ENCODE data around the gene EFCAB11.
A peak's percentile ranks its signal among the peaks of the same experiment; 100 is the strongest.

EFCAB11 gene, protein sequence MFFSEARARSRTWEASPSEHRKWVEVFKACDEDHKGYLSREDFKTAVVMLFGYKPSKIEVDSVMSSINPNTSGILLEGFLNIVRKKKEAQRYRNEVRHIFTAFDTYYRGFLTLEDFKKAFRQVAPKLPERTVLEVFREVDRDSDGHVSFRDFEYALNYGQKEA

DNA sequence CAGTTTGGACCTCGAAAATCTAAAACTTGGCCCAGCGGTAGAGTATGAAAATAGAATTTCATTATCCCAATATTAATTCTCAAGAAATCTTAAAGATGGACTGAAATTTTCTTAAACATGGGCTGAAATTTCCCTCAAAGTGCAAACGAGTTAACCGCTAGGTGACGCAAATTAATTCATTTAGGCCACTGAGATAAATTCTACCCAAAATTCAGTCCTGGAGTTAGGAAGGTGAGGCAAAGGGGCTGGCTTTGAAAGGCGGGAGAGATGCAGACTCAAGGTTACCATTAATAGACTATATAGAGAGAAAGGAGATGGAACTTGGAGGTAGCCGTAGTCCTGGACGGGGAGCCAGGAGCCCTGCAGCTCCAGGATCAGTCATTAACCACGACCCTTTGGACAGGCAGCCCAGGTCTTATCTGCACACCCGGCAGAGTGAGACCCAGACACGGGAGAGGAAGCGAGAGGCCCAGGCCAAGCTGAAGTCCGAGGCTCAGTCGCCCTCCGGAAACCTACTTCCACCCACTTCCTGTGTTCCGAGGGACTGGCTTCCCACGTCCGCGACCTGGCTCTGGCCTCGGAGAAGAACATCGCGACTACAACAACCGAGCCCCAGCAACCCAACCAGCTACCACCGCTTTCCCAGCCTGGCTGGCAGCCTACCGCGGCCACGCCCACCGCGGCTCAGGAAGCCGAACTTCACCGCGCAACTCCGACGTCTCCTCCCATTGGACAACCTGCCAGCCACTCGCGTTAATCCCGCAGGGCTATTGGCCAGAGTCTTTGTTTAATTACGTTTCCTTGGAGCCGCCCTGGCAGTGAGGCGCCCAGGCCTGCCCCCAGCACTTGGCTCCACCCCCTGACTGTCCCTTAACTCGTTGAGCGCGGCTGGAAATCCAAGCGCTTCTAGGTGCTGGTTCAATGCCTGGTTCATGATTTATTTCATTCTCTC, at the start of gene EFCAB11:
TSS of gene EFCAB11 (minus strand) at position 661 of the 952 bp plus-strand sequence. CDS start at position 591, 70 bp downstream.
- peak within 1 kb of the TSS; percentile 82 for H3K4me3 ChIP-seq (ENCODE audit: low read depth, low read length)
- peak; percentile 91 for DNase-seq (ENCODE audit: low read depth)

DNA sequence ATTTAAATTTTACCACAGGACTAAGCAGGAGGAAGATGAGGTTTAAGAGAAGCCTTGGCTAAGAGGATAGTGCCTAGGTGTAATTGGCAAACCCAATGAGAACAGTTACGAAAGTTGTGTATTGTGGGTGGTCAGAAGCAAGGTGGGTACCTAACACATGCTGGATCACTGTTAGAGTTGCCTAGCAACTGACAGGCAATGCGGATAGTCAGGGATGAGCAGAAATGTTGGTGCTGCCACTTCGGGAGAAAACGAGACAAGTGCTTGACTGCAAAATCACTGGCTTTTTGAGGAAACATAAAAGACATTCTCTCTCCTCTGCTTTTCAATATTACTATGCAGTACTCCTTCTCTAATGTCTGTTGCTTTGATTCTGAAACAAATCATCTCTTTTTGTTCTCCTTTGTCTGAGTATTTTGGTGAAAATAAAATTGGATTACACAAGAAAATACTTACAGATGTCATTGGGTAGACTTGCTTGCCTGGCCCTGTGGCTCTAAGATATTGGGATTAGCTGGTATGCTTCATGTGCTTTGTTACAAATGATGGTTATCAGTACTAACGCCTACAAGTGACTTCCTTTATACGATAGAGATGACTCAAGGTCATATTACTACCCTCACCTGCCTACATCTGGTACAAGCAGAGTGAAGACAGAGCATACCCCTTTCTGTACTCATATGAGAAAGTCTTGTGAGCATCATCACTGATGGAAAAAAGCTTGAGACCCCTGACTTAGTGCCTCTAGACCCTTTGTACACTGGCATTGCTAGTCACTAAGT, 49.2 kb upstream of the EFCAB11 start:
- no peak for DNase-seq (ENCODE audit: low read depth)
- no peak overlapping the region for H3K4me3 ChIP-seq (ENCODE audit: low read depth, low read length)

DNA sequence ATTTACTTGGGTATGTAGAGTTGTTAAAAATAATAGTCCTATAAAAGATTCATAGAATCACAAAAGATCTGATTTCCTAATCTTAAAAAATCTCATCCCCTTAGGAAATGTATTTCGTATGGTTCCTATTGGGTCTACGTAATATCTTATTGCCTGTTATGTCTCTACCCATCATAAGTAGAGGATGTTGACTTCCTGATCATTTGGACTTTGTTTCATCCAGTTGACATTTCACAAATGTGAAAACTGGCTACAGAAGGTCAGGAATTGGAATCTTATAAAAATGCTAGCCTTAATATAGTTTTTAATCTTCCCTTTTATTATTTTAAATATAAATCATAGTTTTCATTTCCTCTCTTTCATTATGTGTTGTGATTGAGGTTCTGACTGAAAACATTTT, 46.4 kb upstream of the EFCAB11 start:
- no peak overlapping the region for H3K4me3 ChIP-seq (ENCODE audit: low read depth, low read length)
- DNase-seq (ENCODE audit: low read depth) = no peak

DNA sequence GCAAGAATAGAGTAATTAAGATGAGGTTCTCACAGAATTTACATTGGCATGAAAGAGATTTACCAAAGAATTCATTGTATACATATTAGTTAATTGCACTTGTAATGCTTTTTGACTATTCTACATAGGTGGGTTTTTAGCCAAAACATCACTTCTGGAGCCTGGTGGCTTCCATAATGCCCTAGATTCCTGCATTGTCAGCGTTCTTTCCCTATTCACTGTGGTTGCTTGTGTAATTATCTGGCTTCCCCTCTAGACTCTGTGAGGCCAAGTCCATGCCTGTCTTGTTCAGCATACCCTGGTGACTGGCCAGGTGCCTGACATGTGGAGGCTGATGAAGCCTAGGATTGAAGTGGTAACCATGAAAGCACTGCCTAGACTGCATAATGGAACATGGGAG, 42.4 kb upstream of the EFCAB11 start:
- H3K4me3 ChIP-seq (ENCODE audit: low read depth, low read length) = no peak overlapping the region

DNA sequence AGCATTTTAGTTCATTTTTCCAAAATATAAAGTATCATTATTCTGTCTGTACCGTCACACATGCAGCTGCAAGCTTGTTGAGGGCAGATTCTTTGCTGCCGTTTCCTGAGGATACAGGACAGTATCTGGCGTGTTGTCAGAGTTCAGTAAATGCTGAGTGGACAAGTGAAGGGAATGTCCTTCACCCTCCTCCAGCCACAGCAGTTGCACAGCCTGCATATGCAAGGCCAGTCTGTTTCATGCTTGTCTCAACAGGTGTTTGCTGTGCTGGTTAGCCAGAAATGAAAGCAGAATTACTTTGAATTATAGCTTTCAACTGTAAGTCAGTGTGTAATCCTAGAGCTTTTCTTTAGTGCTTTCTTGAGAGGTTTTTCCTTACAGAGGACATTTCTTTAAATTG, 37.7 kb upstream of the EFCAB11 start:
- no peak for DNase-seq (ENCODE audit: low read depth)

More for the DNA sequence above, 42.4 kb upstream of the EFCAB11 start:
- no peak for DNase-seq (ENCODE audit: low read depth)

DNA sequence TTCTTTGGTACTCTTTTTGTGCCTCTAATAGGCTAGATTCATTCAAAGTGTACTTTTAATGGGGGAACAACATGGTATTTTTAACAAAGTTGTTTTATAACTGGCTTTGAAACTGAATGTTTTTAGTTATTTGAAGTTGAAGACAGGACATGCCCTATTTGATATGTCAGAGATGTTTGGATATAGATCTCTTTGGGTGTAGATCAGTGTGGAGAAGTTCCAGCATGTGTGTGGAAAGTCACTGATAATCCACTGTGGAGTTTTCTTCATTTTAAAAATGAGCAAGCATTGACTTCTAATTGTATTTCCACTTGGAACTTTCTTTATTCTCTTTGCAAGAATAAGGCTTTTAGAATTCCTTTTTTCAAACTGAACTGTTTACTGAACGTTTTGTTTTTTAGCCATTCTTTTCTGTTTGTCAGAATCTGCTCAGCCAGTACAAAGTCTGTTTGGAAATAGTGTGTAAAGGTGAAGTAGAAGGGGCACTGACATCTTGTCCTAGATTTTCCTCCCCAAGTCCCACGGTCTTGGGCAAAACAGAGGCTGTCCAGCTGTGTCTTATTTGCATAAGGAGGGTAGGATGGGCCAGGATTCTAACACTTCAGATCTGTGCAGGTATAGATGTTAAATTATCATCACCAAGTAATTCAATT, 36.2 kb upstream of the EFCAB11 start:
- H3K4me3 ChIP-seq (ENCODE audit: low read depth, low read length) = no peak overlapping the region
- no peak for DNase-seq (ENCODE audit: low read depth)

More for the DNA sequence above, 37.7 kb upstream of the EFCAB11 start:
- H3K4me3 ChIP-seq (ENCODE audit: low read depth, low read length) = no peak overlapping the region

DNA sequence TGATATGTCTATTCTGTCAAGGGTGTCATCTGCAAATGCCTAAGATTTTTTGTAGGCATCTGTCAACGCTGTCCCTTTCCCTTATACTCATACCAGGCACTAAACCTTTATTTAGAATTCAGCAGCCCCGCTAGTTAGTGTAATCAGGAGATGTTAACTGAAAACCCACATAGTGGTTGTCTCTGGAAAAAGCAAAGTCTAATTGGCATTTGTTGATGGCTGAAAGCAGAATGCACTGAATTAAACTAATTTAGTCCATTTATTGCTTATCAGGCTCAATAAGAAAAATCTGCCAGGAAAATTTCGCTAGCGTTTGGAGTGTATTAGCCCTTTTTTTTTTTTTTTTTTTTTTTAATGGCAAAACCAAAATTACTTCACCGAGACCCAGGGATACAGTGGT, 35.7 kb upstream of the EFCAB11 start:
- DNase-seq (ENCODE audit: low read depth) = no peak
- H3K4me3 ChIP-seq (ENCODE audit: low read depth, low read length) = no peak overlapping the region

DNA sequence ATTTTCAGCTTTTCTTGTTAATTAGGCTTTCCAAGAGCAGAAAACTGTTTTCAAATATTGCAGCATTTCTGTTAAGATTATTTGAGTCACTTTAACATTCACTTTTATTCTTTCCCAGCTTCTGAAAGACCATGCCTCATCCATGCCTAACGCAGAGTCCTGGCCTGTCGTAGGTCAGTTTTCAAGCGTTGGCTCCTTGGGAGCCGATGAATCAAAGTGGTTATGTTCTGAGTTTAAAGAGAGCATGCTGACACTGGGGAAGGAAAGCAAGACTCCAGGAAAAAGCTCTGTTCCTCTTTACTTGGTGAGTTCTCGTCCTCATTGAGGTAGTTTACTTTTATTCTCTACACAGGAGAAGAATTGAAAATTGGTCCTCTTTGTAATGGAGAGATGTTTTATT, 34.3 kb upstream of the EFCAB11 start:
- H3K4me3 ChIP-seq (ENCODE audit: low read depth, low read length) = no peak overlapping the region
- no peak for DNase-seq (ENCODE audit: low read depth)

DNA sequence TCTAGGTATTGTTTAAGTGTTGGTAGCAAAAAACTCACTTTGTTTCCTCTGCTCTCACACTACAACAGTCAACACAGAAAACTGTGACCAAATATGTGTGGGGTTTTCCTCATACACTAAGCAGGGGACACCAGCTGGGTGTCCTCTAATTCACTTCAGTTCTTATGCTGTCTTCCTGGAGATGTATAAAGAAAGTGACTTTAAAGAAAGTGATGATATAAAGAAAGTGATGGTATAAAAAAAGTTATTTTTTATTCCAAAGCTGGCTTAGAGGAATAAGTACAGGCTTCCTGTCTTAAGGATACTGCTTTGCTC, 32.6 kb upstream of the EFCAB11 start:
- H3K4me3 ChIP-seq (ENCODE audit: low read depth, low read length) = no peak overlapping the region
- no peak for DNase-seq (ENCODE audit: low read depth)

DNA sequence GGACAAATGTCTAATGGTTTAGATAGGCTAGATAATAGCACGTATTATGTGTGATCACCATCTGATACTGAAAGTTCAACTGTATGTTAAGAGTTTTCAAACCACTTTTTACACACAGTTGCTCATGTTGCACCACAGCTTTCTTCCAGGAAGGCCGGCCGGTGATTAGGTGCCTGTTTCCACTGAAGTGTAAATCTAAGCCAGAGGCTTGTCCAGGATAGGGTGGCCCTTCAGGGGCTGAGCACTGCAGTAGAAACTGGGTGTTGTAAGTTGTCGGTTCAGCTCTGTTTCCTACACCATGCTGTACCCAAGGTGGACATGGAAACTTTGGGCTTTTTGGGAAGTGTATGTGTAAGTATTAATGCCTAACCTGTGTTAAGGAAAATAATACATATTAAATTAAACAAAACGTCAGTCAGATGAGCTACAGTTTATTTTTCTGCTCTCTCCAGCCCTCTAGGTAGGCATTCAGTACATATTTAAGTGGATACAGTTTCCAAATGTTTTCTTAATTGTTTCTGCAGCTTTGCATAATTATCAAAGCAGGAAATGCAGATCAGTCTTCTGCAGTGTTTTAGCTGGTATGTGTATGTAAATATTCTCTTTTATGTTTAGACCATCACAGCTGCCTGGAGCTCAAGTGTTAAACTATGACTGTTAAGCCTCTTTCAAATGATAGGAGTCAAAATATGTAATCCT, 32.1 kb upstream of the EFCAB11 start:
- no peak for DNase-seq (ENCODE audit: low read depth)
- no peak overlapping the region for H3K4me3 ChIP-seq (ENCODE audit: low read depth, low read length)

DNA sequence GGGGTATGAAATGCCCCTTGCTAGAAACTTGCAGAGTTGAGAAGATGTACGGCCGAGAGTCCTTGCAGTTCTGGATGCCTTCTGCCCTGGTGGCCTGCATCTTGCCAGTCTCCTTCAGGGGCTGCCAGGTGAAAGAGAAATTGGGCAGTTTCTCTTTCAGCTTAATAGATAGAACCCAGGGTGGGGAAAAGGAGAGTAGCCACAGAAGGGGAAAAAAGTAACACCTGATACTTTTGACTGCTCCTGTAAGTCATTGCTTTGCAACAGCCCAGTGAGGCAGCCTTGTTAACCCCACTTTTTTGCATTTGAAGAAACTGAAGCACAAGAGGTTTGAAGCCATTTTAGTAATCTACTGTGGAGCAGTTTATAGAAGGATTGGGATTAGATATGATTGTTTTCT, 28.8 kb upstream of the EFCAB11 start:
- H3K4me3 ChIP-seq (ENCODE audit: low read depth, low read length) = no peak overlapping the region
- DNase-seq (ENCODE audit: low read depth) = no peak

DNA sequence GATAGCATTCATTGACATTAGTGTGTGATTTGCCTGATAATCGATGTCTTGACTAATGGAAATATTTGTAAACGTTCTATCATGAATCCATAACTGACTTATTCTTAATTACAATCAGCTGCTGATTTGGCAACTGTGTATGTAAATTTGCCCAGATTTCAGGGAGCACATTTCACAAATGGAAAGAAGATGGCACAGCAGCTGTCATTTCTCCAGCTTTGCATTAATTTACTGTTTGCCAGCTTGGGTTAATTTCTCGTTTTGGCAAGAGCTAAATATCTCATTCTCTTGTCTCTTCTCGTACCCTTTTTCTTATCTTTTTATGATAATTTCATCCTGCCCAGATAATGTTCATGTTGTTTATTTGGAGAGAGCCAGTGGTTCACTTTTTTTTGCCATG, 24.1 kb upstream of the EFCAB11 start:
- no peak overlapping the region for H3K4me3 ChIP-seq (ENCODE audit: low read depth, low read length)
- DNase-seq (ENCODE audit: low read depth) = no peak

DNA sequence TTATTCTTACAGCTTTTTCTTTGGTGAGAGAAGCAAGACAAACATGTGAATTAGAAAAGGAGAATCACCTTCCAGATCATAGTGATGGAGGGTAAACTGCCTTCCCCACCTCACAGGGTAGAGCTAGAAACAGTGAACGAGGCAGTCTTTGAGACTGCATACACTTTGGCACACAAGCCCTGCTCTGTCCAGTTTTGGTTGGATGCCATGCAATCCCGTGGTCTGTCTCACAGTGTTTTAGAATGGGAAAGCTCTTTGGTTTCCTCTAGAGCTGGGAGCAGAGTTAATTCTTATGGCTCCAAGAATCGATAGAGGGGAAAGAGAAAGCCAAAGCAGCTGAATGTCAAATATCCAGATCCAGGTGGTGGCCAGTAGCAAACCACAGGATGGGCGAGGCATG, 23.1 kb upstream of the EFCAB11 start:
- DNase-seq (ENCODE audit: low read depth) = no peak
- no peak overlapping the region for H3K4me3 ChIP-seq (ENCODE audit: low read depth, low read length)

DNA sequence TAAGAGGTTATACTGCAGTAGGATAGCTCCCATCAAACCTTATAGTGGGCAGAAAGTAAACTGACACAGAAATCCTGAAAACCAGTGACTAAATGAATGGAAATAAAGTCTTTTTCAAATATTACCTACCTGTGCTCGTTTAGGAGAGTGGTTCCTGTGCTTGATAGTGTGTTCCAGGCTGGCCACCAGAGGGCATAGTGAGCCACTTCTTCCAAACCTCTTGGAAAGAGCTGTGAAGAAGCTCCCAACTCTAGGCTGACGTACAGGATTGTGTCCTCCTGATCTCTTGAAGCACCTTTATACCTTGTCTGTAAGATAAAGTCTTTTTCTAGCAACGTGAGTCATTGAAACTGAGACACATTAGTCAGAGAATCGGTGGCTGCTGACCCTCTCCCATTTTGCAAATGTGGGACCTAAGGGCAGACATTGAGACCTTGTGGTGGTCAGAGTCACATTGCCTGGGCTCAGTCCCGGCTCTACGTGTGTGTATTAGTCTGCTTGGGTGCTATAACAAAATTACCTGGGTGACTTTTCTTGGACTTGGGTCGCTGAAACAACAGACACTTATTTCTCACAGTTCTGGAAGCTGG, 18.8 kb upstream of the EFCAB11 start:
- no peak overlapping the region for H3K4me3 ChIP-seq (ENCODE audit: low read depth, low read length)
- peak; percentile 22 for DNase-seq (ENCODE audit: low read depth)

DNA sequence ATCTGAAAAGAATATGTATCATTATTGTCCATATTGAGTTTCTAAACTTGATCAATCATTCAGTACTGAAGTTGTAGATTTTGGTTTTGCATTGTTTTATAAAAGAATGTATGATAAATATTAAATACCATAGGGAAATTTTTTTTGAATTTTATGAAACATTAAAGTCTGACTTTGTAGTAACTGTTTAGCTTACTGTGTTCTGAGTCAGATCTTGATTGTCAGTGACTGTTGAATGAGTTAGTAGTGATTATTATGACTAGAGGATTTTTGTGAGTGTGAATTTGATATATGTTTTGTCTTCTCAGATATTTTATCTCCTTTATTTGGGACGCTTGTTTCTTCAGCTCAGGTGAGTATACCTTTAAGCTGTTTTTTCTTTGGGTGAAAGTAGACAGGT, 11.3 kb upstream of the EFCAB11 start:
- no peak for DNase-seq (ENCODE audit: low read depth)
- H3K4me3 ChIP-seq (ENCODE audit: low read depth, low read length) = no peak overlapping the region

DNA sequence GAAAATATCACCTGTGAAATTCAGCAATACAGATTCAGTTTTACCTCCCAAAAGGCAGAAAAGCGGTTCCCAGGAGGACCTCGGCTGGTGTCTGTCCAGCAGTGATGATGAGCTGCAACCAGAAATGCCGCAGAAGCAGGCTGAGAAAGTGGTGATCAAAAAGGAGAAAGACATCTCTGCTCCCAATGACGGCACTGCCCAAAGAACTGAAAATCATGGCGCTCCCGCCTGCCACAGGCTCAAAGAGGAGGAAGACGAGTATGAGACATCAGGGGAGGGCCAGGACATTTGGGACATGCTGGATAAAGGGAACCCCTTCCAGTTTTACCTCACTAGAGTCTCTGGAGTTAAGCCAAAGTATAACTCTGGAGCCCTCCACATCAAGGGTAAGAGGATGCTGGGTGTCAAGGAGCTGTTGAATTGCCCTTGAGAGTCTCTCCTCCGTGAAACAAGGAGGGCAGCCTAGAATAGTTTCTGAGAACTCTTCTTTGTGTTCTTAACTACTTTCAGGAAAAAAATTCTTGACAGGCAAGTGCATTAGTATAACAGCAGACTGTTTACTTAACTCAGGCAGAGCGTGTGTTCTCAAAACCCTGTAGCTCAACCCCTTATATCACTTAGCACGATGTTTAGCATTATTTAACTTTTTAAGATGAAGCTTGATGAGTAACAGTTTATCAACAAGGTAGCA, 8.9 kb upstream of the EFCAB11 start:
- H3K4me3 ChIP-seq (ENCODE audit: low read depth, low read length) = no peak overlapping the region
- no peak for DNase-seq (ENCODE audit: low read depth)

DNA sequence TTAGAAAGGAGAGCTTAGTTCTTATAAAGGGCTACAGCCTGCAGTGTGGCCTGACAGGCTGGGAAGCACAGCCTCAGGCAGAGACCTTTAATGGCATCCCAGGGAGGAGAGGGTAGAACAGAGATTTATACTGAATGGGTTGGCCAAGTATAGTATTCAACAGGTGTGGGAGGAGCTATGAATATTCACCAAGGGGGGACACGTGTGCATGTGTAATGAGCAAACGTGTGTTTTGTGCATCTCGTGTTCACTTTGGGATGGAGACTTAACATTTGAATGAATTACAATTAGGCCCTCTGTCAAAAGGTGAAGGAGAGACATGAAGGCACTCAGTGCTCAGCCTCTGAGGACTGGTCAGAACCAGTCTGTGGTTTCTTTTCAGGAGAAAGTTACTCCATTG, 6.4 kb upstream of the EFCAB11 start:
- no peak overlapping the region for H3K4me3 ChIP-seq (ENCODE audit: low read depth, low read length)
- DNase-seq (ENCODE audit: low read depth) = no peak

DNA sequence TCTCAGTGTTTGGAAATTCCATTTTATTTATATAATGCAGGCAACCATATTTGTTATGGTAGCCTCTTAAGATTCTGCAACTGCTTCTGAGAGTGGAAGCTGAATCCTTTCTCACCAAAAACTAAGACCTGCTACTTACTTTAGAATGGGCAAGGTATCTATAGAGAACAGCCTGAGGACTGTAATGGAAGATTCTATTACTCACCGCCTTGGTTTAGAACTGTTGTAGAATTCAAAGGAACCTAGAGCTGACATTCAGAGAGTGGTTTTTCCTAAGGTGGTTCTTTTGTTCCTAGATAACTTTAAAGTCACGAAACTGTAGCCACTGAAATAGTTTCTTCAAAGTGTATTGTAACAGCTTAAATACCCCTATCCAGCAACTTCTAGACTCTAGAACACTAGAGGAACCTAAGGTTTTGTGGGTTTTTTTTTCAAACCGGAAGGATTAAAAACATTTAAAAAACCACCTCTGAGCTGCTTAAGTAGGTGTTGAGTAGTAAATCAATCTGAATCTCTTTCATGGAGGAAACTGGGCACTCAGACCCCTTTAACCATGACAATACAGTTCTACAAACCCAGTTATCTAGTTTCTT, 5.4 kb upstream of the EFCAB11 start:
- H3K4me3 ChIP-seq (ENCODE audit: low read depth, low read length) = no peak overlapping the region
- no peak for DNase-seq (ENCODE audit: low read depth)
